Ishikawa (cell line): ENCODE measurements around the gene CD300LB.

Experiments
- CEBPB ChIP-seq: IDR thresholded peaks from 2 replicates; pipeline ENCODE4 v1.6.1; 2012
- CREB1 ChIP-seq: IDR thresholded peaks from 2 replicates; pipeline ENCODE4 v1.6.1; 2012; ENCODE audit warnings: low read depth
- EGR1 ChIP-seq: IDR thresholded peaks from 2 replicates; pipeline ENCODE4 v1.6.1; 2012
- EP300 ChIP-seq: IDR thresholded peaks from 2 replicates; pipeline ENCODE4 v1.6.1; 2012; ENCODE audit warnings: borderline replicate concordance
- FOXM1 ChIP-seq: IDR thresholded peaks from 2 replicates; pipeline ENCODE4 v1.6.1; 2012; ENCODE audit warnings: low read depth, borderline replicate concordance
- MAX ChIP-seq: IDR thresholded peaks from 2 replicates; pipeline ENCODE4 v1.6.1; 2012
- NFIC ChIP-seq: IDR thresholded peaks from 2 replicates; pipeline ENCODE4 v1.6.1; 2012
- RAD21 ChIP-seq: IDR thresholded peaks from 2 replicates; pipeline ENCODE4 v1.6.1; 2012; ENCODE audit warnings: low read depth
- REST ChIP-seq: IDR thresholded peaks from 2 replicates; pipeline ENCODE4 v1.6.1; 2012; ENCODE audit warnings: low read depth, mild to moderate bottlenecking
- TAF1 ChIP-seq: IDR thresholded peaks from 2 replicates; pipeline ENCODE4 v1.6.1; 2012; ENCODE audit warnings: low read depth, mild to moderate bottlenecking
- TCF12 ChIP-seq: IDR thresholded peaks from 2 replicates; pipeline ENCODE4 v1.6.1; 2012; ENCODE audit warnings: low read depth
- TEAD4 ChIP-seq: IDR thresholded peaks from 2 replicates; pipeline ENCODE4 v1.6.1; 2012
- USF1 ChIP-seq: IDR thresholded peaks from 2 replicates; pipeline ENCODE4 v1.6.1; 2012
- YY1 ChIP-seq: IDR thresholded peaks from 2 replicates; pipeline ENCODE4 v1.6.1; 2012; ENCODE audit warnings: low read depth
- ZBTB7A ChIP-seq: IDR thresholded peaks from 2 replicates; pipeline ENCODE4 v1.6.1; 2012; ENCODE audit warnings: low read depth

The CD300LB gene

GRCh38 chr17:74531231-74531761, at the start of gene CD300LB:
Gene CD300LB, minus strand, starts transcription at chr17:74531475. Its CDS starts 125 bp downstream, at chr17:74531350.
- no peak for TF ChIP-seq ZBTB7A
- TF ChIP-seq CEBPB, result no peak
- TF ChIP-seq USF1, result no peak
- no peak for TF ChIP-seq EGR1
- no peak for TF ChIP-seq MAX
- no peak for TF ChIP-seq CREB1
- TF ChIP-seq EP300, result no peak
- TF ChIP-seq TAF1, result no peak
- TF ChIP-seq FOXM1, result no peak
- no peak for TF ChIP-seq TCF12
- TF ChIP-seq YY1, result no peak
- no peak for TF ChIP-seq NFIC
- no peak for TF ChIP-seq REST

- no peak for TF ChIP-seq CEBPB
- TF ChIP-seq EGR1, result no peak
- TF ChIP-seq TCF12, result no peak
- no peak for TF ChIP-seq TEAD4
- no peak for TF ChIP-seq ZBTB7A
- TF ChIP-seq CREB1, result no peak
- no peak for TF ChIP-seq MAX
- TF ChIP-seq TAF1, result no peak
- TF ChIP-seq RAD21, result no peak
- no peak for TF ChIP-seq EP300
- TF ChIP-seq NFIC, result no peak
- no peak for TF ChIP-seq USF1
- no peak for TF ChIP-seq YY1
- TF ChIP-seq FOXM1, result no peak
- no peak for TF ChIP-seq REST
Measured at GRCh38 chr17:74579900-74580299, 48.6 kb upstream of the CD300LB start.

DNA sequence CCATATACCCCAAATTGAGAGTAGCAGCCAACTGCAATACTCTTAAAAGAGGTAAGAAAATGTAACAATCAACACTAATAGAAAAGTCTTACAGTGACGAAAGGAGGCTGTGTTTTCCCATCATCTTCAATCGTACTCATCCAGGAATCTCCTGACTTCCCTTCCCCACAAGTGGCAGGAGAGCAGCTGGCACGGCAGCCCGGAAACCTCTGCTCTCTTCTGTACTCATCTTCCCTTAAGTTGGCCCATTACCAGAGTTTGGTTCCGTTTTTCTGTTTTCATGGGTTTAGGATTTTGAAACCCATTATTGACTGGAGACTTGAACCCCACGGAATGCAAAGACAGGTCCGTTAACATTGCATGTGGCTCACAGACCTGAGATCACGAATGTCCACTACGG, 47.7 kb upstream of the CD300LB start:
- no peak for TF ChIP-seq TAF1
- no peak for TF ChIP-seq EGR1
- TF ChIP-seq FOXM1, result no peak
- no peak for TF ChIP-seq REST
- no peak for TF ChIP-seq YY1
- TF ChIP-seq MAX, result no peak
- no peak for TF ChIP-seq TEAD4

DNA sequence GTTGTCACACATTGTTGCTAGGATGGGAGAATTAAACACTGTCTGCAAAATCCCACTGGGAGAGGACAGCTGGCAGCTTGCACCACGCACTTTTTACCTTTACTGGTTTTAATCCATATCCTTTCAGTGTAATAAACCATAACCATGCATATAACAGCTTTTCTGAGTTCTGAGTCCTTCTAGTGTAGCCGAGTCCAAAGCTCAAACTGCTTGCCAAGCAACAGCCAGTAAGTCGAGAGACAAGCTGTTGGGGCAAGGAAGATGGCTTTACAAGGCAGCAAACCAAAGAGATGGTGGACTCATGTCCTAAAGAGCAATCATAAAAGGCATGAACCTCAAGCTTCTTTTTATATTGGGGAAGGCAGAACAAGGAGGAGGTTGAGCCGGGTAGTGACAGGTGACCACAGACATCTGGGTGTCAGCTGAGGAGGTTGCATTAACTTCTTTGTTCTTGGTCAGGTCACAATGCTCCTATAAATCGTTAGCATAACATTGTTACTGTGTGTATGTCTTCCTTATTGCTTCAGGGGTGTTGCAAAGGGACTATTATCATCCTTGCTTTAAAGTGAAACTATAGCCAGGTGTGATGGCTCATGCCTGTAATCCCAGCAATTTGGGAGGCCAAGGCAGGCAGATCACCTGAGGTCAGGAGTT, 43.3 kb upstream of the CD300LB start:
- TF ChIP-seq CREB1 (no peak), RAD21 (no peak), CEBPB (no peak), YY1 (no peak), EGR1 (no peak), EP300 (no peak), TCF12 (no peak), USF1 (no peak), TAF1 (no peak), ZBTB7A (no peak), TEAD4 (no peak), NFIC (no peak), MAX (no peak), REST (no peak), FOXM1 (no peak)
